RWPE1 (cell line): Measurements from ENCODE around the gene OPN1MW.
"Not testable (repeated sequence)": the region's sequence is repeated elsewhere in the genome, so short reads cannot be mapped to it uniquely, and the experiment has no call there.

Experiments used
- CTCF ChIA-PET: fragments of 350-600 bp; sonication (Branson Sonifier 250); formaldehyde crosslinking; extraction: SDS; loops from one replicate; lab custom pipeline; 2021; lab: Yijun Ruan, JAX
- POLR2A ChIA-PET: fragments of 400-600 bp; formaldehyde crosslinking; extraction: SDS; loops from one replicate; lab custom pipeline; 2020; ENCODE audit warnings: antibody characterized with exemption; ENCODE audit not compliant: low non-redundant PET; lab: Yijun Ruan, JAX
- DNase-seq: peaks from one replicate; pipeline ENCODE4 v3.0.0; 2012; ENCODE audit warnings: low spot score
- H3K27ac ChIP-seq: fragments of 450-650 bp; 2 replicates; pipeline ENCODE4 v1.5.1; 2017
- CTCF ChIP-seq: fragments of 450-650 bp; conservative IDR thresholded peaks from 2 replicates; pipeline ENCODE4 v1.5.1; 2017; ENCODE audit warnings: low read depth, mild to moderate bottlenecking

Gene OPN1MW

GRCh38 chrX:154142950-154143745, 39.2 kb upstream of the OPN1MW start:
- no peak for DNase-seq
- no peak for TF ChIP-seq CTCF
- ChIA-PET POLR2A (no interaction called here), CTCF (no interaction called here)
- no peak overlapping the region for H3K27ac ChIP-seq

- CTCF ChIA-PET, H3K27ac ChIP-seq, POLR2A ChIA-PET, DNase-seq: not testable (repeated sequence)
Measured at GRCh38 chrX:154144010-154144409, 38.4 kb upstream of the OPN1MW start, which contains the start of gene OPN1LW. Gene OPN1LW, plus strand, starts transcription at chrX:154144243. Its CDS starts 41 bp downstream, at chrX:154144284.

- CTCF ChIA-PET, H3K27ac ChIP-seq: not testable (repeated sequence)
Measured at GRCh38 chrX:154151030-154151429, 31.4 kb upstream of the OPN1MW start.

GRCh38 chrX:154156221-154156620, 26.2 kb upstream of the OPN1MW start:
- POLR2A ChIA-PET, DNase-seq, H3K27ac ChIP-seq, CTCF ChIA-PET: not testable (repeated sequence)

More at GRCh38 chrX:154151030-154151429, 31.4 kb upstream of the OPN1MW start:
- DNase-seq, POLR2A ChIA-PET: not testable (repeated sequence)

GRCh38 chrX:154157207-154157606, 25.2 kb upstream of the OPN1MW start:
- POLR2A ChIA-PET, CTCF ChIA-PET, DNase-seq, H3K27ac ChIP-seq: not testable (repeated sequence)

- H3K27ac ChIP-seq, POLR2A ChIA-PET, DNase-seq, CTCF ChIA-PET: not testable (repeated sequence)
Measured at GRCh38 chrX:154159345-154159744, 23.1 kb upstream of the OPN1MW start.

- DNase-seq, POLR2A ChIA-PET, CTCF ChIA-PET, H3K27ac ChIP-seq: not testable (repeated sequence)
Measured at GRCh38 chrX:154164902-154165301, 17.5 kb upstream of the OPN1MW start.

- CTCF ChIA-PET, POLR2A ChIA-PET, H3K27ac ChIP-seq, DNase-seq: not testable (repeated sequence)
Measured at GRCh38 chrX:154168384-154168783, 14.0 kb upstream of the OPN1MW start.

- DNase-seq, POLR2A ChIA-PET, CTCF ChIA-PET, H3K27ac ChIP-seq: not testable (repeated sequence)
Measured at GRCh38 chrX:154172535-154172943, 9.9 kb upstream of the OPN1MW start.

- POLR2A ChIA-PET, DNase-seq, H3K27ac ChIP-seq, CTCF ChIA-PET: not testable (repeated sequence)
Measured at GRCh38 chrX:154174356-154174755, 8.0 kb upstream of the OPN1MW start.

GRCh38 chrX:154183794-154184193, 1.4 kb downstream of the OPN1MW start:
- POLR2A ChIA-PET, DNase-seq, CTCF ChIA-PET: not testable (repeated sequence)

GRCh38 chrX:154192846-154193245, 10.4 kb downstream of the OPN1MW start:
- H3K27ac ChIP-seq, DNase-seq, POLR2A ChIA-PET, CTCF ChIA-PET: not testable (repeated sequence)

More at GRCh38 chrX:154183794-154184193, 1.4 kb downstream of the OPN1MW start:
- not testable (repeated sequence) for H3K27ac ChIP-seq

- DNase-seq, H3K27ac ChIP-seq, POLR2A ChIA-PET, CTCF ChIA-PET: not testable (repeated sequence)
Measured at GRCh38 chrX:154194316-154194715, 11.9 kb downstream of the OPN1MW start.

GRCh38 chrX:154196466-154196865, 14.1 kb downstream of the OPN1MW start:
- POLR2A ChIA-PET, DNase-seq, H3K27ac ChIP-seq, CTCF ChIA-PET: not testable (repeated sequence)

GRCh38 chrX:154209670-154210418, 27.4 kb downstream of the OPN1MW start:
- POLR2A ChIA-PET, CTCF ChIA-PET, DNase-seq, H3K27ac ChIP-seq: not testable (repeated sequence)

- POLR2A ChIA-PET, CTCF ChIA-PET, H3K27ac ChIP-seq, DNase-seq: not testable (repeated sequence)
Measured at GRCh38 chrX:154211057-154211456, 28.7 kb downstream of the OPN1MW start.
